HT-29 (cell line): ENCODE results near the gene KDM4B. TPM values are rescaled to one million over a fixed set of nuclear protein-coding genes. Genes with fewer than 3 reads are reported as not detected.

ENCODE experiments used
- DNase-seq: peaks from one replicate; pipeline ENCODE4 v3.0.0-alpha.2; 2015; ENCODE audit warnings: low spot score
- total RNA-seq: library from RNA; depleted of rRNA; stranded (reverse); fragments of >200 nt; shearing (Covaris generic); gene quantifications from 2 replicates; pipeline ENCODE4 v1.2.3, GENCODE V29; 2014

Gene KDM4B
- total RNA-seq, 1 experiment from 2014 or later: 7.8 TPM

DNA sequence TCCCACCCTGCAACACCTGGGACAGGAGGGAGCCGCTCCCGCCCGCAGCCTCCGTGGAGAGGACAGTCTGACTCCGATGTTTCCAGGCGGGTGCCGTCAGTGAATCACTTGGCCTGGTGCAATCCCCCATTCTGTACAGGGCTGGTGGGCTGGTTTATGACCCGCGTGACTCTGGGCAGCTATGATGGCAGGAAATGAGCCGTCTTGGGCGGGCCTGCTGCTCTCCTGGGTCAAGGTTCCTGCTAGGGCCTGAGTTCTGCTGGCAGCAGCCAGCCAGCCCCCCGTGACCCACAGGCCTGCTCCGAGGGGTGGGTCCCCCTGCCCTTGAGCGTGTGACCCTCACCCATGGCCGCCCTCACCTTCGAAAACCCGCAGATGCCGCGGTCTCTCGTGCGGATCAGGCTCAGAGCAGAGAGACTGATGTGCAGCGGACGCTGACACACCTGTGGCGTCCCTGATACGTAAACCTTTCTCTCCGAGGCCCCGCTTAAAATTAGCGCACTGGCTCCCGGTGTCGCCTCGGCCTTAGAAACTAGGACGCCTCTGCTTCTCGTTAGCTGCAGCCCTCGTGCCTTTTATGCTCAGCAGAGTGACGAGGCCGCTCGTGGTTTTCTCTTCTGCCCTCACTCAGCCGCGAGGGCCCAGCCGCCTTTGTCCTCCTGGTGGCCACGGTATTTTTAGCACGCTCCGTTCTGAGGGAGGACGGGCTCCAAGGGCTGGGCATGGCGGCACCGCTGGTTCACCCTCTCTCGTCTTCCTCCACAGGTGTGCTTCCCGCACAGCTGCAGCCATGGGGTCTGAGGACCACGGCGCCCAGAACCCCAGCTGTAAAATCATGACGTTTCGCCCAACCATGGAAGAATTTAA is 63.4 kb downstream of the KDM4B start:
- no peak for DNase-seq

GRCh38 chr19:5035105-5035761 is 66.3 kb downstream of the KDM4B start:
- no peak for DNase-seq

GRCh38 chr19:5035793-5036697 is 67.1 kb downstream of the KDM4B start:
- no peak for DNase-seq

- DNase-seq: no peak
Measured at GRCh38 chr19:5036698-5037563, 68.0 kb downstream of the KDM4B start.

DNA sequence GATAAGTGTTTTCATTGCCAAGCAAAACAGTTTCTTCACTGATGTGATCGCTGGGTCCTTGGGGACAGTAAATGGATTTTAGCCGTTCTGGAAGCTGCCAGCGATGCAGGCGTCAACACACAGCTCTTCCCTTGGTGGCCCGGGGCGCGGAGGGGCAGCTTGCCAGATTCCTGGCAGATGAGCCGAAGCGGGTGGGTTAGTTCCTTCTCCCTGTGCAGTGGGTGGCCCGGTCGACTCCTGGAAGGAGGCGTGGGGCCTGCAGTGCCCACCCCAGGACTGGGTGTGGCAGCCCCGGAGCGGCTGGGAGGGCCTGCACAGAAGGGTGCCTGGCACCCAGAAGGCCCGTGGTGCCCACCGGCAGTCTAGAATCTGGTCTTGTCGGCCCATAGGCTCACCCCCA is 69.0 kb downstream of the KDM4B start:
- DNase-seq: no peak

DNA sequence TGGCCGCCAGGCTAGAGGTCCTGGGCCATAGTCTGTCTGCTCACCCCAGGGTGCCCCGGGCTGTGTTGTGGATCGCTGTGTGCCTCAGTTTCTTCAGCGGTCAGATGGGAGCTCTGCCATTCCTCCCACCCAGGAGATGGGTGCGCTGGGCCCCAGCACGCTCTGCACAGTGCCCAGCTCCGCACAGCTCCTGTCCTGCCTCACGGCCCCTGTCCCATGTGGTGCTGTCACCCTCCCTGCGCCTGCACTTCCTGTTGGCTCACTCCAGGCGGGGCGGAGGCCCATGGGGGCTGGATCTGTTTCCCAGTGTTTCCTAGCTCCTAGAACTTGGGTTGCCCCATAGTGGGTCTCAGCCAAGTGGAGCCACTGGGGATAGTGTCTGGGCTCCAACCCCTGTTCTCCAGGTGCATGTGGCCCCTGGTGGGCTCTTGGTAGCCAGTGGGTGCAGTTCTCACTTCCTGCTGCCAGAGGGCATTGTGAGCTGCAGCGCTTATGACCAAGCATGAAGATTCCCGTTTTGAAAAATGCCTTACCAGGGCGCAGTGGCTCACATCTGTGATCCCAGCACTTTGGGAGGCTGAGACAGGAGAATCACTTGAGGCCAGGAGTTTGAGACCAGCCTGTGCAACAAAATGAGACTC is 69.8 kb downstream of the KDM4B start:
- DNase-seq: peak; percentile 47

GRCh38 chr19:5039642-5040543 is 71.0 kb downstream of the KDM4B start:
- no peak for DNase-seq

DNA sequence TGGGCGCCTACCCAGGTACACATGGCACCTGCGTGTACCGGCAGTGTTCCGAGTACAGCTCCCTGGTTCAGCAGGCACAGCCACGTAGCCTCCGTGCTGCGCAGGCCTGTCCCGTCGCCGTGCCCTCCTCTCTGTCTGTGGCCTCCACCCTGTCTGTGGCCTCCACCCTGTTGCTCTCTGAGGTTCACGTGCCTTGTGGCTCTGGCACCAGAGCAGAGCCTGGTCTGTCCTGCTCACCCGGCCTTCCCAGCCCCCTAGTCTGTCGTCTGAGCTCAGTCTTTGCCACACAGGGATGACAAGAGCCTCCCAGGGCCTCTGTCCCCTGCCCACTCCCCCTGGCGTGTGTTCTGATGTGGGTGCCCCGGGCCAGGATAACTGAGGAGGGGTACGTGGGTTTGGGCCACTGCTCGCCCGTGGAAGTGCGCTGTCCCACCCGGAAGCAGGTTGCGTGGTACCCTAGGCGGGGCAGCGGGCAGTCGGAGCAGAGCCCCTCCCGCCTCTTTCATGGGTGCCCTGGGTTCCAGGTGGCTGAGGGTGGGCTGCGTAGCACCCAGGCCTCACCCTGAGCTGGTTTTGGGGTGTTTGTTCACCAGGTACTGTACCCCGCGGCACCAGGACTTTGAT is 71.7 kb downstream of the KDM4B start:
- DNase-seq: no peak

GRCh38 chr19:5041168-5041912 is 72.4 kb downstream of the KDM4B start:
- no peak for DNase-seq

- DNase-seq: no peak
Measured at GRCh38 chr19:5041913-5042187, 72.9 kb downstream of the KDM4B start.

GRCh38 chr19:5042556-5042955 is 73.6 kb downstream of the KDM4B start:
- DNase-seq: no peak

DNA sequence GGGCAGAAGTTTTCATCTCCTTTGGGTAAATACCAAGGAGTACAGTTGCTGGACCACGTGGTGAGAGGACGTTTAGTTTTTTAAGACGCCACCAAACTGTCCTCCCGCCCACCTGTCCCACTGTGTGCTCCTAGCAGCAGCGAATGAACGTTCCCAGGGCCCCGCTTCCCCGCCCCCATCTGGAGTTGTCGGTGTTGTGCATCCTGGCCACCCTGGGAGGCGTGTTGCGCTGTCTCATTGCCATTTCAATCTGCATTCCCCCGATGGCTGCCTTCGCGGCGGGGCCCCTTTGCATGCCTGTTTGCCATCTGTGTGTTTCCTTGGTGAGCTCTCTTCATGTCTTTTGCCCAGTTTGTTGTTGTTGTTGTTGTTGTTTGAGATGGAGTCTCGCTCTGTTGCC is 76.1 kb downstream of the KDM4B start:
- no peak for DNase-seq

- DNase-seq: no peak
Measured at GRCh38 chr19:5045956-5046338, 77.0 kb downstream of the KDM4B start.

GRCh38 chr19:5046339-5047039 is 77.6 kb downstream of the KDM4B start:
- peak; percentile 83 for DNase-seq

GRCh38 chr19:5047251-5047935 is 78.5 kb downstream of the KDM4B start:
- no peak for DNase-seq

DNA sequence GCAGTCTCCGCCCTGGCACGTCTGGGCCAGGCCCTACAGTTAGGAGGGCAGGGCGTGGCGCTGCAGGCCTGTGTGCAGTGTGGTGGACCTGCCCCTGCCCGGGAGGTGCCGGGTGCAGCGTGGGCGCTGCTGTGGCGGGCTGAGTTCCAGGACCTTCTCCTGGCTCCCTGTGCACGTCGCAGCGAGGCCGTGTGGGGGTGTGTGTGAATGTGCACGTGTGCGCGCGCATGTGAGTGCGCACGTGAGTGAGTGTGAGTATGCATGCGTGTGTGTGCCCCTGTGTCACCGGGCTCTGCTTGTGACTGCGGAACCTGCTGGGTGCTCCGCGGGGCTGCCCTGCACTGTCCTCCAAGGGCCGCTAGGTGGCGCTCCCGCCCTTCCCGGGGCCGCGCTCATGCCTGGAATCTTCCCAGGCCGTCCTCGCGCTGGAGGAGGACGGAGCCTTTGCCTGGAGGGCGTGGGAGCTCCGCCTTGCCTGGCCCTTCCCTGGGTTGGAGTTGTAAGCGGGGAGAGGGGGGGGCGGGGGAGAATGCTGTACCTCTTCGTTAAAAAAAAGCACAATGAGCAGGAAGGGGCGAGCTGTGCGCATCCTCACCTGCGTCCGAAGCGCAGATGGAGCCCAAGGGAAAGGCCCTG is 79.3 kb downstream of the KDM4B start:
- peak; percentile 70 for DNase-seq
